Mesothelial cell of epicardium (in vitro differentiated cells): Measurements from ENCODE around the gene STAP1. TPM values are rescaled to one million over a fixed set of nuclear protein-coding genes. Genes with fewer than 3 reads are reported as not detected.
"Not testable (repeated sequence)": the region's sequence is repeated elsewhere in the genome, so short reads cannot be mapped to it uniquely, and the experiment has no call there.

ENCODE experiments used
- DNase-seq, 2 experiments: peaks; one replicate each; pipeline ENCODE4 v3.0.0; 2021; ENCODE audit warnings: low spot score in 2 of 2; ENCODE audit not compliant: unreplicated experiment in 2 of 2
- H3K27ac Mint-ChIP-seq: 2 replicates; pipeline ENCODE4 v1.8.0; 2021; ENCODE audit warnings: mixed read lengths
- H3K27me3 Mint-ChIP-seq: 2 replicates; pipeline ENCODE4 v1.8.0; 2021; ENCODE audit warnings: low read depth, mixed read lengths
- H3K36me3 Mint-ChIP-seq: 2 replicates; pipeline ENCODE4 v1.8.0; 2021; ENCODE audit warnings: mixed read lengths
- H3K4me1 Mint-ChIP-seq: 2 replicates; pipeline ENCODE4 v1.8.0; 2021; ENCODE audit warnings: mixed read lengths
- H3K4me3 Mint-ChIP-seq: 2 replicates; pipeline ENCODE4 v1.8.0; 2021; ENCODE audit warnings: mild to moderate bottlenecking, moderate library complexity, mixed read lengths
- H3K9me3 Mint-ChIP-seq: 2 replicates; pipeline ENCODE4 v1.8.0; 2021; ENCODE audit warnings: mixed read lengths
- CTCF ChIP-seq: fragments of 200-600 bp; sonication (generic); IDR thresholded peaks from one replicate; pipeline ENCODE4 v1.5.0; 2021; ENCODE audit warnings: antibody characterized with exemption; ENCODE audit not compliant: unreplicated experiment
- total RNA-seq: library from RNA; stranded (reverse); gene quantifications from 3 replicates; pipeline ENCODE4 v1.2.1, GENCODE V29; 2021

The STAP1 gene
- total RNA-seq, 1 donor from 2014 or later: not detected

- no peak for DNase-seq
- Mint-ChIP-seq H3K4me3 (no peak overlapping the region), H3K27me3 (no peaks in the 10 kb centered on the region), H3K27ac (no peak overlapping the region), H3K9me3 (peaks cover 25% of the 10 kb centered on the region), H3K4me1 (no peaks in the 10 kb centered on the region), H3K36me3 (peaks cover 59% of the 10 kb centered on the region)
- TF ChIP-seq CTCF: no peak
These were observed 58.0 kb downstream of the STAP1 start for GRCh38 chr4:67616478-67616877.

- TF ChIP-seq CTCF: no peak
- Mint-ChIP-seq H3K9me3 (no peaks in the 10 kb centered on the region), H3K4me3 (no peak overlapping the region), H3K27ac (no peak overlapping the region), H3K4me1 (no peaks in the 10 kb centered on the region), H3K27me3 (no peaks in the 10 kb centered on the region), H3K36me3 (peaks cover 35% of the 10 kb centered on the region)
- DNase-seq: no peak
These were observed 66.4 kb downstream of the STAP1 start for GRCh38 chr4:67624939-67625338.

GRCh38 chr4:67632492-67632891, 74.0 kb downstream of the STAP1 start:
- Mint-ChIP-seq H3K27ac (no peak overlapping the region), H3K4me1 (no peaks in the 10 kb centered on the region), H3K4me3 (no peak overlapping the region), H3K27me3 (no peaks in the 10 kb centered on the region), H3K9me3 (no peaks in the 10 kb centered on the region), H3K36me3 (peaks cover 34% of the 10 kb centered on the region)
- no peak for DNase-seq
- TF ChIP-seq CTCF: no peak

GRCh38 chr4:67634741-67635140, 76.2 kb downstream of the STAP1 start:
- Mint-ChIP-seq H3K27ac (no peak overlapping the region), H3K4me3 (no peak overlapping the region), H3K36me3 (peaks cover 40% of the 10 kb centered on the region), H3K27me3 (no peaks in the 10 kb centered on the region), H3K4me1 (no peaks in the 10 kb centered on the region), H3K9me3 (no peaks in the 10 kb centered on the region)
- no peak for DNase-seq
- no peak for TF ChIP-seq CTCF

GRCh38 chr4:67635331-67635730, 76.8 kb downstream of the STAP1 start:
- H3K27me3 Mint-ChIP-seq: no peaks in the 10 kb centered on the region
- TF ChIP-seq CTCF: no peak
- H3K36me3 Mint-ChIP-seq: peaks cover 43% of the 10 kb centered on the region
- H3K9me3 Mint-ChIP-seq: no peaks in the 10 kb centered on the region
- H3K4me1 Mint-ChIP-seq: no peaks in the 10 kb centered on the region
- H3K4me3 Mint-ChIP-seq: no peak overlapping the region
- no peak for DNase-seq
- H3K27ac Mint-ChIP-seq: no peak overlapping the region

GRCh38 chr4:67636978-67637377, 78.5 kb downstream of the STAP1 start:
- not testable (repeated sequence) for H3K9me3 Mint-ChIP-seq, H3K4me1 Mint-ChIP-seq, H3K27me3 Mint-ChIP-seq, H3K4me3 Mint-ChIP-seq, H3K27ac Mint-ChIP-seq, DNase-seq
- peaks cover 37% of the 10 kb centered on the region for H3K36me3 Mint-ChIP-seq
